ENCODE data around the gene AUTS2. TPM values are rescaled to one million over a fixed set of nuclear protein-coding genes. Genes with fewer than 3 reads are reported as not detected.

AUTS2 gene
- total and polyA plus RNA-seq, 2 donors (not counting 1 experiment from before 2014, with no cell fraction given): 0.60 to 9.1 TPM

DNA sequence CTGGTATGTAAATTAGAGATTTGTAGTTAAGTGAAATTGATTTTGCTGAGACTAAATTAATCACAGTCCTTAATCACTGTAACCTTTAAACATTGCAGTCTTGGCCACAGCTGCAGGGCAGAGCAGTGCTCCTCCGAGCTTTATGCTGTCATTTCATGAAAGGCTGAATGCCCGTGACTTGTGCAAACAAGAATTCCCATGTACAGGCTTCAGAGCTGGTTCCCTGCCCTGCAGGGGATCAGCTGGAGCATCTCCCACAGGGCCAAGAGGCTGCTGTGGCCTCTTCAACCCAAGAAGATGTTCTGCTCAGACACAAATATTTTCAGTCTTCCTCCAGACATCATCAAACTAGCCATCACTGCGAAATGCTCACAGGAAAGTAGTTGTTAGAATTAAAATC lies 419.1 kb downstream of the AUTS2 start:
- Histone ChIP-seq H4K20me1 (ENCODE audit: control insufficient read depth, extremely low read depth, insufficient read depth, low read length) (no peaks in the 10 kb centered on the region), H2AFZ (ENCODE audit: low read length) (no peak overlapping the region), H3K27me3 (ENCODE audit: control insufficient read depth, insufficient read depth, low read length) (no peaks in the 10 kb centered on the region), H3K9ac (ENCODE audit: insufficient read depth, low read length) (no peak overlapping the region), H3K27ac (ENCODE audit: insufficient read depth, low read length) (no peak overlapping the region), H3K4me3 (replicated peaks in 1 of 4; ENCODE audit: control extremely low read depth in 1 of 4, insufficient read depth in 1 of 4, low read depth in 3 of 4, low read length in 4 of 4) (no peak overlapping the region), H3K9me3 (ENCODE audit: control insufficient read depth, insufficient read depth, low read depth, low read length) (no peaks in the 10 kb centered on the region), H3K4me1 (ENCODE audit: control insufficient read depth, extremely low read depth, insufficient read depth, low read length) (no peaks in the 10 kb centered on the region), H3K79me2 (ENCODE audit: control insufficient read depth, insufficient read depth, low read length) (no peaks in the 10 kb centered on the region), H3K4me2 (ENCODE audit: extremely low read depth, insufficient read depth, low read length) (no peak overlapping the region), H3K36me3 (ENCODE audit: control insufficient read depth, insufficient read depth, low read length) (no peaks in the 10 kb centered on the region)
- TF ChIP-seq, protein P1, sequence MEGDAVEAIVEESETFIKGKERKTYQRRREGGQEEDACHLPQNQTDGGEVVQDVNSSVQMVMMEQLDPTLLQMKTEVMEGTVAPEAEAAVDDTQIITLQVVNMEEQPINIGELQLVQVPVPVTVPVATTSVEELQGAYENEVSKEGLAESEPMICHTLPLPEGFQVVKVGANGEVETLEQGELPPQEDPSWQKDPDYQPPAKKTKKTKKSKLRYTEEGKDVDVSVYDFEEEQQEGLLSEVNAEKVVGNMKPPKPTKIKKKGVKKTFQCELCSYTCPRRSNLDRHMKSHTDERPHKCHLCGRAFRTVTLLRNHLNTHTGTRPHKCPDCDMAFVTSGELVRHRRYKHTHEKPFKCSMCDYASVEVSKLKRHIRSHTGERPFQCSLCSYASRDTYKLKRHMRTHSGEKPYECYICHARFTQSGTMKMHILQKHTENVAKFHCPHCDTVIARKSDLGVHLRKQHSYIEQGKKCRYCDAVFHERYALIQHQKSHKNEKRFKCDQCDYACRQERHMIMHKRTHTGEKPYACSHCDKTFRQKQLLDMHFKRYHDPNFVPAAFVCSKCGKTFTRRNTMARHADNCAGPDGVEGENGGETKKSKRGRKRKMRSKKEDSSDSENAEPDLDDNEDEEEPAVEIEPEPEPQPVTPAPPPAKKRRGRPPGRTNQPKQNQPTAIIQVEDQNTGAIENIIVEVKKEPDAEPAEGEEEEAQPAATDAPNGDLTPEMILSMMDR (conservative IDR thresholded peaks at IDR 0.05 in 1 of 2, IDR thresholded peaks at IDR 0.05 in 1 of 2; ENCODE audit: low read depth in 1 of 2, low read length in 2 of 2): no peak
- TF ChIP-seq EZH2 (IDR thresholded peaks at IDR 0.05; ENCODE audit: low read length, missing control alignments): no peak
- DNase-seq (ENCODE audit: low read depth in 2 of 2): no peak

DNA sequence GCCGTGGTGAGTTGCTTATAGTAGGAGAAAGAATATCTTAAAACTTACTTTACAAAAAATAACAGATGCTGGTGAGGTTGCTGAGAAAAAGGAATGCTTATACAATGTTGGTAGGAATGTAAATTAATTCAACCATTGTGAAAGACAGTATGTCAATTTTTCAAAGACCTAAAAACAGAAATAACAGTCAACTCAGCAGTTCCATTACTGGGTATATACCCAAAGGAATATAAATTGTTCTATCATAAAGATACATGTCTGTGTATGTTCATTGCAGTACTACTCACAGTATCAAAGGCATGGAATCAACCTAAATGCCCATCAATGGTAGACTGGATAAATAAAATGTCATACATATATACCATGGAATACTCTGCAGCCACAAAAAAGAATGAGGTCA lies 420.4 kb downstream of the AUTS2 start:
- H3K4me3 ChIP-seq (replicated peaks in 1 of 4; ENCODE audit: control extremely low read depth in 1 of 4, insufficient read depth in 1 of 4, low read depth in 3 of 4, low read length in 4 of 4): no peak overlapping the region
- no peak for DNase-seq (ENCODE audit: low read depth in 2 of 2)
- H2AFZ ChIP-seq (ENCODE audit: low read length): no peak overlapping the region
- H3K4me2 ChIP-seq (ENCODE audit: extremely low read depth, insufficient read depth, low read length): no peak overlapping the region
- H3K9ac ChIP-seq (ENCODE audit: insufficient read depth, low read length): no peak overlapping the region
- H3K27me3 ChIP-seq (ENCODE audit: control insufficient read depth, insufficient read depth, low read length): no peaks in the 10 kb centered on the region
- no peak overlapping the region for H3K27ac ChIP-seq (ENCODE audit: insufficient read depth, low read length)
- no peaks in the 10 kb centered on the region for H3K4me1 ChIP-seq (ENCODE audit: control insufficient read depth, extremely low read depth, insufficient read depth, low read length)
- TF ChIP-seq, protein P1 (conservative IDR thresholded peaks at IDR 0.05 in 1 of 2, IDR thresholded peaks at IDR 0.05 in 1 of 2; ENCODE audit: low read depth in 1 of 2, low read length in 2 of 2): no peak
- no peak for TF ChIP-seq EZH2 (IDR thresholded peaks at IDR 0.05; ENCODE audit: low read length, missing control alignments)
- H3K9me3 ChIP-seq (ENCODE audit: control insufficient read depth, insufficient read depth, low read depth, low read length): no peaks in the 10 kb centered on the region
- H3K79me2 ChIP-seq (ENCODE audit: control insufficient read depth, insufficient read depth, low read length): no peaks in the 10 kb centered on the region
- no peaks in the 10 kb centered on the region for H3K36me3 ChIP-seq (ENCODE audit: control insufficient read depth, insufficient read depth, low read length)
- H4K20me1 ChIP-seq (ENCODE audit: control insufficient read depth, extremely low read depth, insufficient read depth, low read length): no peaks in the 10 kb centered on the region

DNA sequence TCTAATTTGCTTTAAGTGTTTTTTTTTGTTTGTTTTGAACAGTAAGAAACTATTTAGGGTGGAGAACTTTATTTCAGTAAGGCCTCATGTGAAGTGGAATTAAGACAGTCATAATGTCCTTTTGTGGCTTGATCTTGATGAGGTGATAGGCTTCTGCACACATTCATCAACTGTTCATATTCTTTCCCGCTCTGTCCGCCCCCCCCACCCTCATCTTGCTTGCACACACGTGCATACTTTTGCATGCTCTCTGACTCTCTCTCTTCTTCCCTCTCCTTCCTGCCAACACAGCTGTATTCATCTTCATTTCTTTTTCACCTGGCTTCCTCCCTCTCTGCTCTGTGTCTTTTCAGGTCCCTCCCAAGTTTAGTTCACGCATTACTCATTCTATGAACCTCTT lies 429.6 kb downstream of the AUTS2 start:
- Histone ChIP-seq H3K27me3 (ENCODE audit: control insufficient read depth, insufficient read depth, low read length) (no peaks in the 10 kb centered on the region), H3K4me3 (replicated peaks in 1 of 4; ENCODE audit: control extremely low read depth in 1 of 4, insufficient read depth in 1 of 4, low read depth in 3 of 4, low read length in 4 of 4) (no peak overlapping the region), H3K4me1 (ENCODE audit: control insufficient read depth, extremely low read depth, insufficient read depth, low read length) (no peaks in the 10 kb centered on the region), H3K79me2 (ENCODE audit: control insufficient read depth, insufficient read depth, low read length) (no peaks in the 10 kb centered on the region), H3K9me3 (ENCODE audit: control insufficient read depth, insufficient read depth, low read depth, low read length) (no peaks in the 10 kb centered on the region), H3K9ac (ENCODE audit: insufficient read depth, low read length) (no peak overlapping the region), H3K36me3 (ENCODE audit: control insufficient read depth, insufficient read depth, low read length) (no peaks in the 10 kb centered on the region), H3K27ac (ENCODE audit: insufficient read depth, low read length) (no peak overlapping the region), H2AFZ (ENCODE audit: low read length) (no peak overlapping the region), H3K4me2 (ENCODE audit: extremely low read depth, insufficient read depth, low read length) (no peak overlapping the region), H4K20me1 (ENCODE audit: control insufficient read depth, extremely low read depth, insufficient read depth, low read length) (no peaks in the 10 kb centered on the region)
- TF ChIP-seq, protein P1 (conservative IDR thresholded peaks at IDR 0.05 in 1 of 2, IDR thresholded peaks at IDR 0.05 in 1 of 2; ENCODE audit: low read depth in 1 of 2, low read length in 2 of 2): no peak
- TF ChIP-seq EZH2 (IDR thresholded peaks at IDR 0.05; ENCODE audit: low read length, missing control alignments): no peak
- no peak for DNase-seq (ENCODE audit: low read depth in 2 of 2)
